H9 (cell line): ENCODE measurements around the gene PCSK6. TPM values are rescaled to one million over a fixed set of nuclear protein-coding genes. Genes with fewer than 3 reads are reported as not detected.
A peak's percentile ranks its signal among the peaks of the same experiment; 100 is the strongest.

Experiments
- DNase-seq: peaks from one replicate; pipeline ENCODE4 v3.0.0-alpha.2; 2017
- H2AFZ ChIP-seq: one replicate; pipeline ENCODE4 v1.6.1; 2013; ENCODE audit warnings: mild to moderate bottlenecking, low read length, control low read depth, moderate library complexity
- H2AK5ac ChIP-seq: 2 replicates; pipeline ENCODE4 v1.6.1; 2013; ENCODE audit warnings: low read length, control low read depth, mixed read lengths; ENCODE audit not compliant: insufficient read length
- H2BK120ac ChIP-seq: one replicate; pipeline ENCODE4 v1.6.1; 2013; ENCODE audit warnings: low read depth, mild to moderate bottlenecking, low read length, control low read depth, inconsistent platforms; ENCODE audit not compliant: poor library complexity, severe bottlenecking
- H2BK12ac ChIP-seq: 2 replicates; pipeline ENCODE4 v1.6.1; 2013; ENCODE audit warnings: low read length, control low read depth, mixed read lengths, low read depth; ENCODE audit not compliant: insufficient read length
- H2BK15ac ChIP-seq: 2 replicates; pipeline ENCODE4 v1.6.1; 2013; ENCODE audit warnings: low read depth, low read length, control low read depth
- H2BK20ac ChIP-seq: one replicate; pipeline ENCODE4 v1.6.1; 2013; ENCODE audit warnings: low read depth, mild to moderate bottlenecking, low read length, control low read depth, inconsistent platforms; ENCODE audit not compliant: poor library complexity, severe bottlenecking
- H2BK5ac ChIP-seq: 2 replicates; pipeline ENCODE4 v1.6.1; 2013; ENCODE audit warnings: low read length, control low read depth, mixed read lengths; ENCODE audit not compliant: insufficient read length
- H3K14ac ChIP-seq: 2 replicates; pipeline ENCODE4 v1.6.1; 2013; ENCODE audit warnings: low read length, control low read depth; ENCODE audit not compliant: insufficient read depth
- H3K18ac ChIP-seq: 2 replicates; pipeline ENCODE4 v1.6.1; 2013; ENCODE audit warnings: low read depth, mild to moderate bottlenecking, mixed read lengths, low read length, control low read depth; ENCODE audit not compliant: insufficient read length
- H3K23ac ChIP-seq: 2 replicates; pipeline ENCODE4 v1.6.1; 2013; ENCODE audit warnings: low read length, control low read depth, mixed read lengths, low read depth; ENCODE audit not compliant: insufficient read length
- H3K23me2 ChIP-seq: 2 replicates; pipeline ENCODE4 v1.6.1; 2013; ENCODE audit warnings: low read depth, mild to moderate bottlenecking, mixed read lengths, low read length, control low read depth; ENCODE audit not compliant: insufficient read length, poor library complexity, severe bottlenecking
- H3K27ac ChIP-seq: 2 replicates; pipeline ENCODE4 v1.5.1; 2013; ENCODE audit warnings: low read length, control low read depth, mixed read lengths, low read depth; ENCODE audit not compliant: insufficient read length
- H3K27me3 ChIP-seq: 2 replicates; pipeline ENCODE4 v1.6.1; 2013; ENCODE audit warnings: low read length, control low read depth, inconsistent platforms; ENCODE audit not compliant: insufficient read depth
- H3K4ac ChIP-seq: 2 replicates; pipeline ENCODE4 v1.6.1; 2013; ENCODE audit warnings: low read depth, mild to moderate bottlenecking, control low read depth, inconsistent platforms, low read length, moderate library complexity
- H3K4me1 ChIP-seq: 2 replicates; pipeline ENCODE4 v1.6.1; 2013; ENCODE audit warnings: low read length, control low read depth, inconsistent platforms; ENCODE audit not compliant: insufficient read depth
- H3K4me2 ChIP-seq: 2 replicates; pipeline ENCODE4 v1.6.1; 2013; ENCODE audit warnings: low read length, control low read depth, mixed read lengths; ENCODE audit not compliant: insufficient read length, insufficient read depth
- H3K56ac ChIP-seq: 2 replicates; pipeline ENCODE4 v1.6.1; 2013; ENCODE audit warnings: low read depth, mild to moderate bottlenecking, mixed read lengths, low read length, control low read depth; ENCODE audit not compliant: insufficient read length
- H3K79me1 ChIP-seq: 2 replicates; pipeline ENCODE4 v1.6.1; 2013; ENCODE audit warnings: low read depth, mild to moderate bottlenecking, moderate library complexity, low read length, control low read depth, inconsistent platforms; ENCODE audit not compliant: insufficient read depth, poor library complexity, severe bottlenecking
- H3K79me2 ChIP-seq: 2 replicates; pipeline ENCODE4 v1.6.1; 2013; ENCODE audit warnings: low read length, control low read depth, inconsistent platforms; ENCODE audit not compliant: insufficient read depth
- H3K9ac ChIP-seq: 2 replicates; pipeline ENCODE4 v1.6.1; 2013; ENCODE audit warnings: low read length, control low read depth, mixed read lengths; ENCODE audit not compliant: insufficient read length; ENCODE audit errors: extremely low read depth
- H3K9me3 ChIP-seq: one replicate; pipeline ENCODE4 v1.6.1; 2013; ENCODE audit warnings: low read depth, low read length, inconsistent platforms; ENCODE audit not compliant: control insufficient read depth
- H3T11ph ChIP-seq: one replicate; pipeline ENCODE4 v1.6.1; 2013; ENCODE audit warnings: mild to moderate bottlenecking, low read length, control low read depth, inconsistent platforms
- H4K20me1 ChIP-seq: one replicate; pipeline ENCODE4 v1.6.1; 2013; ENCODE audit not compliant: control insufficient read depth, insufficient read length, insufficient read depth
- H4K5ac ChIP-seq: 2 replicates; pipeline ENCODE4 v1.6.1; 2013; ENCODE audit warnings: low read depth, mild to moderate bottlenecking, mixed read lengths, low read length, control low read depth; ENCODE audit not compliant: insufficient read length
- H4K8ac ChIP-seq: replicated peaks from 2 replicates; pipeline ENCODE4 v1.6.1; 2013; ENCODE audit warnings: low read length, control low read depth, mixed read lengths, low read depth; ENCODE audit not compliant: insufficient read length
- H4K91ac ChIP-seq: 2 replicates; pipeline ENCODE4 v1.6.1; 2013; ENCODE audit warnings: low read depth, mild to moderate bottlenecking, moderate library complexity, mixed read lengths, low read length, control low read depth; ENCODE audit not compliant: insufficient read length
- H3K27ac Mint-ChIP-seq, 3 experiments: 2 replicates in 2 of 3; 3 replicates in 1 of 3; pipeline ENCODE4 v1.8.0; 2020 to 2021; ENCODE audit warnings: mixed read lengths in 3 of 3, mild to moderate bottlenecking in 1 of 3, moderate library complexity in 1 of 3
- H3K27me3 Mint-ChIP-seq: 2 replicates; pipeline ENCODE4 v1.8.0; 2021; ENCODE audit warnings: low read depth, mild to moderate bottlenecking, moderate library complexity, mixed read lengths
- H3K36me3 Mint-ChIP-seq, 3 experiments: 2 replicates in 2 of 3; 3 replicates in 1 of 3; pipeline ENCODE4 v1.8.0; 2020 to 2021; ENCODE audit warnings: low read depth in 3 of 3, mixed read lengths in 3 of 3; ENCODE audit not compliant: insufficient read depth in 1 of 3
- H3K4me1 Mint-ChIP-seq, 2 experiments: 2 replicates each; pipeline ENCODE4 v1.8.0; 2020; ENCODE audit warnings: mixed read lengths in 2 of 2
- H3K4me3 Mint-ChIP-seq, 2 experiments: 2 replicates in 1 of 2; 3 replicates in 1 of 2; pipeline ENCODE4 v1.8.0; 2020 to 2021; ENCODE audit warnings: mild to moderate bottlenecking in 2 of 2, mixed read lengths in 2 of 2, moderate library complexity in 1 of 2
- H3K9me3 Mint-ChIP-seq, 2 experiments: 2 replicates in 1 of 2; 3 replicates in 1 of 2; pipeline ENCODE4 v1.8.0; 2020; ENCODE audit warnings: mild to moderate bottlenecking in 2 of 2, mixed read lengths in 2 of 2, moderate library complexity in 1 of 2
- CTCF ChIP-seq: fragments of 200-600 bp; sonication (generic); conservative IDR thresholded peaks from 3 replicates; pipeline ENCODE4 v1.8.0; 2021; ENCODE audit warnings: antibody characterized with exemption, mild to moderate bottlenecking
- WGBS: extraction: QIAGEN DNeasy Blood & Tissue Kit; methylation state at CpG from one replicate; pipeline ENCODE4 v1.1.7; 2013; ENCODE audit warnings: missing lambda C conversion rate, low lambda C conversion rate, mixed read lengths; ENCODE audit not compliant: insufficient read length; ENCODE audit errors: extremely low coverage; 5-methylcytosine and 5-hydroxymethylcytosine counted together
- total RNA-seq: library from RNA; stranded (reverse); gene quantifications from 2 replicates; pipeline ENCODE4 v1.2.1, GENCODE V29; 2021

PCSK6 gene
- total RNA-seq, 1 experiment from 2014 or later, result 4.0 TPM

GRCh38 chr15:101347454-101347853, 142.1 kb downstream of the PCSK6 start:
- no peaks in the 10 kb centered on the region for H3K79me2 ChIP-seq
- Mint-ChIP-seq H3K4me3 (no peak overlapping the region), H3K9me3 (peaks cover 3% of the 10 kb centered on the region in 2 experiments; a peak in 3 of 5 replicates), H3K27me3 (peaks cover 13% of the 10 kb centered on the region), H3K27ac (no peak overlapping the region), H3K4me1 (peaks cover 16 to 23% of the 10 kb centered on the region in 2 experiments), H3K36me3 (peaks cover 0 to 2% (median 0%) of the 10 kb centered on the region in 3 experiments; a peak in 1 of 7 replicates)
- H3K4me1 ChIP-seq, result no peaks in the 10 kb centered on the region; the same call in 1 of the 2 replicates
- no peaks in the 10 kb centered on the region for H3K9me3 ChIP-seq
- H3K4ac ChIP-seq, result no peak overlapping the region
- no peak overlapping the region for H2AK5ac ChIP-seq
- H3K27ac ChIP-seq, result no peak overlapping the region
- no peak overlapping the region for H3K4me2 ChIP-seq
- no peaks in the 10 kb centered on the region for H3K23me2 ChIP-seq
- no peak for DNase-seq
- H4K91ac ChIP-seq, result no peak overlapping the region
- no peak overlapping the region for H2BK120ac ChIP-seq
- no CpG with 5 or more reads among the region's 5 CpGs for WGBS
- H3K9ac ChIP-seq, result no peak overlapping the region
- H2BK5ac ChIP-seq, result no peak overlapping the region
- no peak overlapping the region for H3K56ac ChIP-seq
- no peaks in the 10 kb centered on the region for H3K27me3 ChIP-seq
- 0 out of 2 replicates have a peak overlapping the region, but pooled peaks have one; percentile 55 for H3K14ac ChIP-seq
- no peak overlapping the region for H3T11ph ChIP-seq
- no peak overlapping the region for H2BK20ac ChIP-seq
- H3K79me1 ChIP-seq, result no peaks in the 10 kb centered on the region
- TF ChIP-seq CTCF, result no peak
- H2AFZ ChIP-seq, result no peak overlapping the region
- no peak overlapping the region for H3K23ac ChIP-seq
- H3K18ac ChIP-seq, result no peak overlapping the region
- H2BK12ac ChIP-seq, result no peak overlapping the region
- H4K5ac ChIP-seq, result no peak overlapping the region
- H2BK15ac ChIP-seq, result no peak overlapping the region
- H4K8ac ChIP-seq, result no peak overlapping the region
- no peaks in the 10 kb centered on the region for H4K20me1 ChIP-seq
